Measurements from ENCODE around the gene PLPP7.

- TF ChIP-seq, protein P1, sequence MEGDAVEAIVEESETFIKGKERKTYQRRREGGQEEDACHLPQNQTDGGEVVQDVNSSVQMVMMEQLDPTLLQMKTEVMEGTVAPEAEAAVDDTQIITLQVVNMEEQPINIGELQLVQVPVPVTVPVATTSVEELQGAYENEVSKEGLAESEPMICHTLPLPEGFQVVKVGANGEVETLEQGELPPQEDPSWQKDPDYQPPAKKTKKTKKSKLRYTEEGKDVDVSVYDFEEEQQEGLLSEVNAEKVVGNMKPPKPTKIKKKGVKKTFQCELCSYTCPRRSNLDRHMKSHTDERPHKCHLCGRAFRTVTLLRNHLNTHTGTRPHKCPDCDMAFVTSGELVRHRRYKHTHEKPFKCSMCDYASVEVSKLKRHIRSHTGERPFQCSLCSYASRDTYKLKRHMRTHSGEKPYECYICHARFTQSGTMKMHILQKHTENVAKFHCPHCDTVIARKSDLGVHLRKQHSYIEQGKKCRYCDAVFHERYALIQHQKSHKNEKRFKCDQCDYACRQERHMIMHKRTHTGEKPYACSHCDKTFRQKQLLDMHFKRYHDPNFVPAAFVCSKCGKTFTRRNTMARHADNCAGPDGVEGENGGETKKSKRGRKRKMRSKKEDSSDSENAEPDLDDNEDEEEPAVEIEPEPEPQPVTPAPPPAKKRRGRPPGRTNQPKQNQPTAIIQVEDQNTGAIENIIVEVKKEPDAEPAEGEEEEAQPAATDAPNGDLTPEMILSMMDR (conservative IDR thresholded peaks at IDR 0.05; ENCODE audit: low read length) = no peak
- TF ChIP-seq EZH2phosphoT487 (IDR thresholded peaks at IDR 0.05; ENCODE audit: borderline replicate concordance, low read depth, low read length) = no peak
Measured at GRCh38 chr9:131255676-131256197, 33.8 kb upstream of the PLPP7 start.
